AG09309 (cell line): ENCODE measurements around the gene BMP5.

Source experiments
- DNase-seq: peaks from one replicate; pipeline ENCODE4 v3.0.0-alpha.2; 2010; ENCODE audit warnings: low read depth
- H3K4me3 ChIP-seq: 2 replicates; pipeline ENCODE4 v1.5.1; 2011; ENCODE audit warnings: mild to moderate bottlenecking, low read depth, low read length, moderate library complexity; ENCODE audit not compliant: control insufficient read depth
- CTCF ChIP-seq: IDR thresholded peaks from 2 replicates; pipeline ENCODE4 v1.5.1; 2011; ENCODE audit warnings: mild to moderate bottlenecking, low read depth, low read length, inconsistent platforms; ENCODE audit not compliant: insufficient read depth, control insufficient read depth; ENCODE audit errors: missing control alignments

BMP5 gene

GRCh38 chr6:55794136-55794812, 81.1 kb downstream of the BMP5 start:
- no peak for TF ChIP-seq CTCF
- no peak overlapping the region for H3K4me3 ChIP-seq
- DNase-seq = peak; percentile 46

GRCh38 chr6:55785273-55785672, 90.1 kb downstream of the BMP5 start:
- no peak for DNase-seq
- no peak for TF ChIP-seq CTCF
- no peak overlapping the region for H3K4me3 ChIP-seq

GRCh38 chr6:55782275-55782674, 93.1 kb downstream of the BMP5 start:
- no peak for TF ChIP-seq CTCF

GRCh38 chr6:55778705-55779104, 96.7 kb downstream of the BMP5 start:
- TF ChIP-seq CTCF = no peak
- H3K4me3 ChIP-seq = no peak overlapping the region
- DNase-seq = no peak

More at GRCh38 chr6:55782275-55782674, 93.1 kb downstream of the BMP5 start:
- H3K4me3 ChIP-seq = no peak overlapping the region
- DNase-seq = no peak

- no peak for TF ChIP-seq CTCF
- no peak overlapping the region for H3K4me3 ChIP-seq
- DNase-seq = no peak
Observed at GRCh38 chr6:55777469-55777868, 97.9 kb downstream of the BMP5 start.

GRCh38 chr6:55776113-55776512, 99.3 kb downstream of the BMP5 start:
- no peak for DNase-seq
- no peak for TF ChIP-seq CTCF
- no peak overlapping the region for H3K4me3 ChIP-seq

- H3K4me3 ChIP-seq = no peak overlapping the region
- no peak for TF ChIP-seq CTCF
- DNase-seq = no peak
Observed at GRCh38 chr6:55775029-55775318, 100.4 kb downstream of the BMP5 start.
